HG02763 (cell line): ENCODE results near the gene GNLY.
"Not testable (repeated sequence)": the region's sequence is repeated elsewhere in the genome, so short reads cannot be mapped to it uniquely, and the experiment has no call there.

Experiments
- ATAC-seq: cut with Tn5 transposase; IDR thresholded peaks from one replicate; pipeline ENCODE4 v1.9.1; 2021; ENCODE audit warnings: mild to moderate bottlenecking, moderate library complexity; ENCODE audit not compliant: unreplicated experiment

The GNLY gene

DNA sequence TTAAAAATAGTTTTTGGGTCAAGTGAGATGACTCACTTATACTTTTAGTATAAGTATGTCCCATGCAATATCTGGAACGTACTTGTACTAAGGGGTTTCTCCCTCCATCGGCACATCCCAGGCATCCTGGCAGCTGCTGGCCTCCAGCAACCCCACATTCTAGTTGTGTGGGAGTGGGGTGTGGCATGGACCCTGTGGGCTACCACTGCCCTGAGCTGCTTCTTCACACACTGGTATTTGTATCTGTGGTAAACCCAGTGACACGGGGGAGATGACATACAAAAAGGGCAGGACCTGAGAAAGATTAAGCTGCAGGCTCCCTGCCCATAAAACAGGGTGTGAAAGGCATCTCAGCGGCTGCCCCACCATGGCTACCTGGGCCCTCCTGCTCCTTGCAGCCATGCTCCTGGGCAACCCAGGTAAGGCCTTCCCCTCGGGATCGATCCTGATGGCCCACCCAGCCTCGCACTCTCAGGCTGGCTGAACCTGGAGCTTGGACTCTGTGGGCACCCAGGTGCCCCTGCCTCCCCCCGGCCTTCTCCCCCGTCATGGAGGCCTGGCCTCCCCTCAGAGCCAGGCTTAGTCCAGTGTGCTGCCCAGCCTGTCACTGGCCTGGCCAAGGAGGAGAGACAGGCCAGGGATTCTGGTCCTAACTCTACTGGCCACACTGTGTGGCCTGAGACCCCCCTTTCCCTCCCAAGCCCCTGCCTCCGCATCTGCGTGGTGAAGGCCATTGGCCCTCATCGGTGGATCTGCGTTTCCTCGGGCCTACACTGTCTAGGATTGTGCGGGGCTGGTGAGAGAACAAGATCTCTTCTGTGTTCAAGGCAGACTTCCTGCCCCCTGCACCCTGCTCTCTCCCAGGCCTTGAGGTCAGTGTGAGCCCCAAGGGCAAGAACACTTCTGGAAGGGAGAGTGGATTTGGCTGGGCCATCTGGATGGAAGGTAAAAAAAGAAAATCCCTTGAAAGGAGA is at the start of gene GNLY:
Gene GNLY (plus strand): TSS at position 307 of the 974 bp plus-strand sequence. CDS start 61 bp downstream, at position 368.
- no peak for ATAC-seq

DNA sequence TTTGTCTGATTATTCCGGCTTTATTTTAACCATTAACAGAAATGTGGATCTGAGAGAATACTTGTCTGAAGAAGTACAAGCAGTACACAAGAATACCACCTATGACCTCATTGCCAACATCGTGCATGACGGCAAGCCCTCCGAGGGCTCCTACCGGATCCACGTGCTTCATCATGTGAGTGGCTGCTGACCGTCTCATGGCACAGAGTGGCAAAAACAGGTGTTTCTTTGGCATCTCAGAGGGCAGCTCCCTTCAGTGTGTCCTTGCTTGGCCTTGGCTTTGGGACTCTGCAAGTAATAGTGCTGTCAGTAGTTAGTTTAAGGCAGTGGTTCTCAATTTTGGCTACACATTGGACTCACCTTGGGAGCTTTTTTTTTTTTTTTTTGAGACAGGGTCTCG is 49.2 kb upstream of the GNLY start:
- no peak for ATAC-seq

DNA sequence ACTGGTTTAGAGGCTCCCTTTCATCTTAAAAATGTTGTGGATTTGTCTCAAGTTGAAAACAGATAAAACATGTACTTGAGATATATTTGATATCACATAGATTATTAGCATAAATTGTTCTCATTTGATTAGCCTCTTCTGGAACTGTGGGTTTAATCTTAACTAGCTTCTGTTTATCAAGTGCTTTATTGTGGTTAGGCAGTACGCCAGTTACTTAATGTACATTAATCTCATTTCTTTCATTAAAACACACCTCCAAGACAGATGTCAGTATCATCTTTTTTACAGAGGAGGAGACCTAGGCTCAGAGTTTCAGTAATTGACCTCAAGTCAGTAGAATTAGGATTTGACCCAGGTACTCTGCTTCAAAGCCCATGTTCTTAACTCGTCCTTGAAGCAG is 48.0 kb upstream of the GNLY start:
- no peak for ATAC-seq

DNA sequence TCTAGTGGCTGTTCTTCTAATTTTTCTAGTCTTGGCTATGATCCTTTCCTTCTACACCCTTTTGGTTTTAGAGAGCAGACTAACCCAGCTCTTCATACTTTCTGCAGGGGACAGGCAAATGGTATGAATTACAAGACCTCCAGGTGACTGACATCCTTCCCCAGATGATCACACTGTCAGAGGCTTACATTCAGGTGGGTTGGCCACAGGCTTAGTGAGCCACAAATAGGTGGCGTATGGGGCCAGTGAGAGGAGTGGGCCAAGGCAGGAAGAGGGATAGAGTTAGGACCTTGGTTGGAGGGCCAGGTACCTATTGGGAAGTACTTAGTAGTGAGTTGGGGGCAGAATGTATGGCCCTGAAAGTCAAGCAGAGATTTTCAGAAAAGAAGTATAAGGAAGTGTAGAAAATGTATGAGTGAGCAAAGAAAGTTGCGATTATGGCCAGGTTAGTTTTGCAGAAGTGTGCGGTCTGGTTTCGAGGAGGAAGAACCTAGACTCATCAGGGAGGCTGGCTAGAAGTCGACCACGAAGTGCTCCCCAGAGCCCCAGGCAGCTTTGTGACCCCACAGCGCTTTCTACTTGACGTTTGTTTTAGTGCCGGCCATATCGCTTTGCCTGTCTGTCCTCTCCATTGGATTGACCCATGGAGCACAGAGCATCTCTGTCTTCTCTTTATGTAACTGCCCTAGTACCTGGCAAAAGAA is 46.2 kb upstream of the GNLY start:
- ATAC-seq = no peak

DNA sequence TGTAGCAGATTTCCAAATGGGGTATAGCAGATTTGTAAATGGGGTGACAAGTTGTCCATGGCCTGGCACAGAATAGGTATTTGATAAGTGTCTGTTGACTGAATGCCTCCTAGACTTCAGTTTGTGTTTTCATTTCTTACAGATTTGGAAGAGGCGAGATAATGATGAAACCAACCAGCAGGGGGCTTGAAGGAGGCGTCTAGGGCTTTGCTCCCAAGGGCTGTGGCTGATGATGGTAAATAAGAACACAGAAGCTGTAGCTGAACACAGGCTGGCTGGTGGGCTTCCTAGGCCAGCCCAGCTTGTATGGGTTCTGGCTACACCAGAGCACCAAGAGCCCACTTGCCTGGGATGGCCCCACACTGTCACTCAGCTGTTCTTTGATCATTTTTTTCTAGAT is 45.5 kb upstream of the GNLY start:
- ATAC-seq = no peak

DNA sequence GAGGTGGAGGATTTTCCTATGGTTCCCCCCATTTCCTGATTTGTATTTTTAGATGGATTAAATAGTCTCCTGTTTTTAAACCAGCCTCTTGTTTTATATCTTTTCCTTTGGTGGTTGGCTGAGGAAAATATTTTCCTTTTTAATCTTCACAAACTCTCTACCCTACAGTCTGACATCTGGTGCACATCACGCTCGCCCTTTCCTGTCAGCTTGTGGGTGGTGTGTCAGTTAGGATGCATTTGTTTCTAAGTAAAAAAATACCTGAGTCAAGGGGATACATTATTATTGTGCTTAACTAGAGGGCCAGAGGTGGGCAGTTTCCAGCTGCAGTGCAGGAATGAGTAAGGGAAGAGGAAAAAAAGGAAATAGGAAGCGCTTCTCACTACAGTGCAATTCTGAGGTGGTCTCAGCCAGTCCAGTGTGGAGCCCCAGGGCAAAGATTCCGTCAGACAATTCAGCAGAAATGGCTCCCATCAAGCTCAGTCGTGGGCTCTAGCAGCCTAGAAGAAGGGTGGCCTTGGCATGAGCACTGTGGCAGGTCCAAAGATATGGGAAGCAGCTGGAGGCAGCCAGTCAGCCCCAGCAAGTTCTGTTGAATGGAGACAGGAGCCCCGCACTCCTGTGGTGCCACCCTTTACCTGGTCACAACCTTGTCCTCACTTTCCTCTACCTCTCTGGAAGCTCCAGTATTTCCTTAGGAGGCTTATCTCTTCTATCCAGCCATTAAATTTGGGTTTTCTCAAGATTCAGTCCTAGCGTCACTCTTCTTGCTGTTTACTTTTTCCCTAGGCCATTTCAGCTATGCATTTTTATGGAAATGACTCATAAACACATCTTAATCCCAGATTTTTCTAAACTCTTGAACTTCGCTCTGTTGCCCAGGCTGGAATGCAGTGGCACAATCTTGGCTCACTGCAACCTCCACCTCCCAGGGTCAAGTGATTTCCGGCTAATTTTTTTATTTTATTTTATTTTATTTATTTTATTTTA is 44.7 kb upstream of the GNLY start:
- ATAC-seq = no peak

DNA sequence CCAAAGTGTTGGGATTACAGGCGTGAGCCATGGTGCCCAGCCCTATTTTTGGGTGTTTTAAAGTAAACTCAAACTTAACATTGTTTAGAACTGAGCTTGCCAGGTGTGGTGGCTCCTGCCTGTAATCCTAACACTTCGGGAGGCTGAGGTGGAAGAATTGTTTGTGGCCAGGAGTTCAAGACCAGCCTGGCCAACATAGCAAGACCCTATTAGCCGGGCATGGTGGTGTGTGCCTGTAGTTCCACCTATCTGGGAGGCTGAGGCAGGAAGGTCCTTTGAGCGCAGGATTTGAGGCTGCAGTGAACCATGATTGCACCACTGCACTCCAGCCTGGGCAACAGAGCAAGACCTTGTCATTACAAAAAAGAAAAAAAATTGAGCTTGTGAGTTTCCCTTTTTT is 43.7 kb upstream of the GNLY start:
- no peak for ATAC-seq

DNA sequence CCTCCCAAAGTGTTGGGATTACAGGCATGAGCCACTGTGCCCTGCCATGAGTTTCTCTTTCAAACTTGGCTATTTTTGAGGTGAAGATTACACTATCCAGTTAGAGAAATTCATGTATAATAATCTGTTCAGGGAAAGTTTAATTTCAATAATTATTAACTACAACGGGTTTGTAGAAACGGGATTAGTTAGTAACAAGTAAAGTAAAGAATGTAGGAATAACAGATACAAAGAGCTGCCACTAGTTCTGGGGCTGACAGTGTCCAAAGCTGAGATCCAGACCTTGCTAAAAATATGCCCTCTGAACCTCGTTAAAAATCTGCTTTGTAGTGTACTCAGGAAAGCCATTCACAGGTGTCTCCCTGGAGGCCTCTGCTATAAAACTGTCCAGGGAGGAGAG is 43.1 kb upstream of the GNLY start:
- ATAC-seq = no peak

DNA sequence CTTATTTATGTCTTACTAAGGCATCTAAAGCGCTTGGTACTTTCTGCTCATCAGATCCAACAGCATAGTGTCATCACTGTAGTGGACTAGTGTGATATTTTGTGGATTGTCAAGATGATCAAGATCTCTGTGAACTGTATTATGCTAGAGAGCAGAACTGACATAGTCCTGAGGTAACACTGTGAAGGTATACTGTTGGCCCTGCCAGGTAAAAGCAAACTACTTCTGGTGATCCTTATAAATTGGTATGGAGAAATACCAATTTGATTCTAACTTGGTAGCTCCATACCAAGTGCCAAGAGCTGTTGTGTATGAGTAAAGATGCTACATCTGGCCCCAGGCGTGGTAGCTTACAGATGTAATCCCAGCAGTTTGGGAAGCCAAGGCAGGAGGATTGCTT is 42.1 kb upstream of the GNLY start:
- no peak for ATAC-seq

DNA sequence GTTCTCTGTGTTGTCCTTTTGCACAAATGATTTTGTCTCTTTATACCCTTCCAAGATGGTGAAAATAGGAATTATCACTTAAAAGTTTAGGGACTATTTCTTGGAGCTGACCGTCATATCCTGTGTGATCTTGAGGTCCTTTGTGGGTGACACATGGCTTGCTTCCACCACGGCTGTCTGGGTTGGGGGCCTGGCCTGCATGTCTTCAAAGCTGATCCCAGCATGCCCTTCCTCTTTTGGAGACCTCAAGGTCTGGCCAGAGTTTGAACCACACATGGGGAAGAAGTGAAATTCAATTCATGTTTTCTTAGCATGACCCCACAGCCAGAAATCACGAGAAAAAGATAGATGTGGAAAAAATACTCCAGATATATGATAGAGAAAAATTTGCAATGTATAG is 40.2 kb upstream of the GNLY start:
- no peak for ATAC-seq

DNA sequence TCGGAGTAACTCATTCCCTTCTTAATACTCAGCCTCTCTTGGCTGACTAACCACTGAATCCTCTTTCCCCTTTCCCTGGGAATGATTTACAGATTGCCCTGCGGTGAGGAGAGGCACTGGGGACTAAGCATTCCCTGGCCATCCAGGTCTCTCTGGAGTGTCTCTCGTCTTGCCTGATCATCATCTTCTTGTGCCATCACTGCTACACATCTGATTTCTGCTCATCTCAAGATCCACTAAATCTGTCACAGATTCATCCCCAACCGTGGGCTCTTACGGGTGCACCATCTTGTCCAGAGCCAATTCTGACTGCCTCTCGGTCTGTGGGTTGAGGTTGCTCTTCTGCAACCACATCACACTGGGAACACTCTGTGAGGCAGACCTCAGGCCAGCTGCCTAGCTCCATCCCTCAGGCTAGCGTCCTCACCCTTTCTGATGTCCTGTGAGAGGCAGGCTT is 38.2 kb upstream of the GNLY start:
- no peak for ATAC-seq

DNA sequence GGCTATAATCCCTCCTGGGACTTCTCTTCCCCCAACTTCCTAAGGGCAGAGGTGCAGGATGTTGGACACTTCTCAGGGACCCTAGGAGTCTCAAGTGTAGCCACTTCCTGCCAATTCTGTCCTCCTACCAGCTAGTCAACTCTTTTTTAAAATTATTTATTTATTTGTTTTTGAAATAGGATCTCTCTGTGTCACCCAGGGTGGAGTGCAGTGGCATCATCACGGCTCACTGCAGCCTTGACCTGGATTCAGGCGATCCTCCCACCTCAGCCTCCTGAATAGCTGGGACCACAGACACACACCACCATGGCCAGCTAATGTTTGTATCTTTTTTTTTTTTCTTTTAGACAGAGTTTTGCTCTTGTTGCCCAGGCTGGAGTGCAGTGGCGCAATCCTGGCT is 37.7 kb upstream of the GNLY start:
- no peak for ATAC-seq

DNA sequence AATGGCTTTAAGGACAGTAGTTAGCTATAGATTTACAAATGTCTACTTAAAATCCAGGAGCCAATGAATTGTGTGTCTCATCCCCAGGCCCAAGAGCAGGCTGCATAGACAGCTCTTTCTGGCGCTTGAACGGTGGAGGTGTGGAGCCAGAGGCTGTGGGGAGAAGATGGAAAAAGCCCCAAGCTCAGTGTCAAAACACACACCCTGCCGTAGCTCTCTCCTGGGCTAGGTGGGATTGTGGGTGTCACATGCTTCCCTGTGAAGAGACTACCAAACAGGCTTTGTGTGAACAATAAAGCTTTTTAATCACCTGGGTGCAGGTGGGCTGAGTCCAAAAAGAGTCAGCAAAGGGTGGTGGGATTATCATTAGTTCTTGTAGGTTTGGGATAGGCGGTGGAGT is 36.8 kb upstream of the GNLY start:
- not testable (repeated sequence) for ATAC-seq

DNA sequence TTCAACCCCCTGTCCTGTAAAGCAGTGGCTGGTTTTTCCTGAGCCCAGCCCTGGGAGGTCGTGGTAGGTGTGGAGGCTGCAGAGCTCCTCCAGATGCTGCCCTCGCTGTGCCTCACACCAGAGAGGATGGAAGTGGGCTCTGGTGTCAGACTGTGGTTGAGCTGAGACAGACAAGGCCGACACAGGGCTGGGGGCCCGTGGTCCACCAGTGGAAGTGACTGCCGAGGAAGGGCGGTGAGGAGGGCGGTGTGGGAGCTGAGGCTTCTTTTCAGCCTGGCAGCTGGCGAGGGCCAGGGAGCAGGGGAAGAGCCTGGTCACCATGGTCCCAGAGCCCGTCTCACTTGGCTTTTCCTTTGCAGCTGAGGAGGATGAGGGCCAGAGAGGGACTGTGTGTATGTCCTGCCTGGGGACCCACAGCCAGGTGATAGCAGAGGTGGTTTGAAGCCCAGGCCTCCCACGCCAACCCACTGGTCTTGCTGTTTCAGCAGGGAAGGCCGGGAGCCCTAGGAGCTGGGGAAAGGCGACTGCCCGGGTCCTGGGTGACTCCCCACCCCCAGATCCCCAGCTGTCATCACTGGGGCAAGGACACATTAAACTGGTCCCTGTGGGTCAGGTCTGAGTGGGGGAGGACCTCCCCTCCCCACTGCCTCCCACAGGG is 34.7 kb upstream of the GNLY start:
- no peak for ATAC-seq

DNA sequence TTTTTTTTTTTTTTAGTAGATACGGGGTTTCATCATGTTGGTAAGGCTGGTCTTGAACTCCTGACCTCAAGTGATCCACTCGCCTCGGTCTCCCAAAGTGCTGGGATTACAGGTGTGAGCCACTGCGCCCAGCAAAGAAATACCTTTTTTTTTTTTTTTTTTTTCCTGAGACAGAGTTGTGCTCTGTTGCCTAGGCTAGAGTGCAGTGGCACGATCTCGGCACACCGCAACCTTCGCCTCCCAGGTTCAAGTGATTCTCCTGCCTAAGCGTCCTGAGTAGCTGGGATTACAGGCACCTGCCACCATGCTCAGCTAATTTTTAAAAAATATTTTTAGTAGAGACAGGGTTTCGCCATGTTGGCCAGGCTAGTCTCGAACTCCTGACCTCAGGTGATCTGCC is 33.9 kb upstream of the GNLY start:
- not testable (repeated sequence) for ATAC-seq

DNA sequence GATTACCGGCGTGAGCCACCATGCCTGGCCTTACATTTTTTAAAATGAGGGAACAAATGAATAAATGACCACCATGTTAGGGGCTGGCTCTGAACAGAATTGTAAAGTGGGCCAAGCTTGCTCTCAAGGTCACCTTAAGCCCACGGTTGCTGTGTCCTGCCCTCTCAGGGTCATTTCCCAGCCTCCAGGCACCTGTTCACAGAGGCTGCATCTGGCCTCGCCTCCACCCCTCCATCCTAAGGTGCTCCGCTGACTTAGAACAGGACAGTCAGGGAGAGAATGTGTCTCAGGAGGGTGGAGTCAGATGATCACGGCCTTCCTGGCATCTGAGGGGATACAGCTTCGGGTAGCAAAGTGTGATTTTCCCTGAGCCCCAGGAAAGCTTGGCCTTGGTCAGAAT is 33.4 kb upstream of the GNLY start:
- ATAC-seq = no peak

DNA sequence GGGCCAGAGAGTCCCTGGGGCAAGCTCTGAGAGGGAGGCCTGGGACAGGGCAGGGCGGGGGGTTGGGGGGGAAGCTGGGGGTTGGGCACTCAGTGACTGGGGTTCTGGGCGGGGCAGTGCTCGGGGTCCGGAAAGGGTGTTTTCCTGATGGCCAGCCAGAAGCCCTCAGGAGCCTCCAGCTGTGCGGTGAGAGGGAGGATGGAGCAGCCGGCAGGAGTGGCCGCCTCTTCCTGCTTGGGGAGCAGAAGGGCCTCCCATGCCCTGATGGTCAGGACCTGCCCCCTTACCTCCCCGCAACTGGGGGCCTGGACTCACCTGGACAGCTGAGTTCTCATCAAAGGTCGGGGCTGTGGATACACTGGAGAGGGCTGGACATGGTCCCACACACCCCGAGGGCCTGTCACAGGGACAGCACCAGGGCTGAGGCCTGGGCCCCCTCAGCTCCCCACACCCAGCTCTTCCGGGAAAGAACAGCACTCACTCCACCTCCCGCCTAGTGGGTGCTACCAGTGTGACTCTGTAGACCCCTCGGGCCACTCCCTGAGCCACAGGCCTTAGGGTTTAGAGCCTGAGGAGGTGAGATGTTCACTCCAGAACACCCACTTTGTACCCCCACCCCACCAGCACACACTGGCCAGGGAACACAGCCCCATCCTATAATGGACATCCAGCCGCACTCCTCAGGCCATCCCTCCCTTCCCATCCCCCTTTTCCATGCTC is 32.9 kb upstream of the GNLY start:
- ATAC-seq = no peak

DNA sequence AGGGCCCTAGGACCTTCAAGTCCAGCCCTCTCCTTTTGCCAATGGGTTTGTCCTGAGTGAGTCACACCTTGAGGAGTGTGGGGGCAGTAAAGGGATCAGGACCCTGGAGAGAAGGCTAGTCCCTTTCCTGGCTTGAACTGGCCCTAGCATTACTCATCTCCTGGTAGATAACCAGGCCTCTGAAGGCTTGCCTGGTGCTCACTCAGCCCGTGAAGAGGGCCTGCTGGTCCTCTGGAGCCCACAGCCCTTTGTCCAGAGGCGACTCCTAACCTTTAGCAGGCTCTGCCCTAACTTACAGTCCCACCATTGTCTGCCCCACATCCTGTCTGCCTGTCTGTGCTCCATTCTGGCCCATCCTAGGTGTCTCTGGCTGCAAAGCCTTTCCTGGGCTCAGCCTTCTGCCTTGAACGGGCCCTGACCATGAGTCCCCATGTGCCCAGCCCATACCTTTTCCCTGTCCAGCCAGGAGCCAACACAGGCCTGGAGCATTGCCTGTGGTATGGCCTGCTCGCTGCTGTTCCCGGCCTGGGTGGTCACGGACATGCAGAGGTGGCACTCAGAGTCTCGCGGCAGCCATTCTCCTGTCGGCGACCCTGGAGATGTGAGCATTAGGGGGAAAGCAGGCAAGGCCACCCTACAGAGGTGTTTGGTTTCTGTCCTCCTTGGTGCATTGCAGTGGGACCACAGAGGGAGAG is 31.1 kb upstream of the GNLY start:
- no peak for ATAC-seq
